Measurements from ENCODE around the gene MAPT.

Gene MAPT

GRCh38 chr17:45992904-45993303 lies 98.5 kb downstream of the MAPT start:
- DNase-seq (ENCODE audit: low read depth) = no peak
- H3K4me3 ChIP-seq (ENCODE audit: low read depth, low read length) = no peak overlapping the region
- no peak for TF ChIP-seq CTCF (conservative IDR thresholded peaks at IDR 0.05; ENCODE audit: low read depth, low read length)

- no peak for DNase-seq (ENCODE audit: low read depth)
- no peak overlapping the region for H3K4me3 ChIP-seq (ENCODE audit: low read depth, low read length)
- TF ChIP-seq CTCF (conservative IDR thresholded peaks at IDR 0.05; ENCODE audit: low read depth, low read length) = no peak
Observed at GRCh38 chr17:45993962-45994627, 99.7 kb downstream of the MAPT start.

GRCh38 chr17:45994987-45995386 lies 100.6 kb downstream of the MAPT start:
- H3K4me3 ChIP-seq (ENCODE audit: low read depth, low read length) = no peak overlapping the region
- no peak for TF ChIP-seq CTCF (conservative IDR thresholded peaks at IDR 0.05; ENCODE audit: low read depth, low read length)
- DNase-seq (ENCODE audit: low read depth) = no peak

- no peak overlapping the region for H3K4me3 ChIP-seq (ENCODE audit: low read depth, low read length)
- no peak for TF ChIP-seq CTCF (conservative IDR thresholded peaks at IDR 0.05; ENCODE audit: low read depth, low read length)
- no peak for DNase-seq (ENCODE audit: low read depth)
Observed at GRCh38 chr17:45995627-45996270, 101.4 kb downstream of the MAPT start.

- TF ChIP-seq CTCF (conservative IDR thresholded peaks at IDR 0.05; ENCODE audit: low read depth, low read length) = no peak
- H3K4me3 ChIP-seq (ENCODE audit: low read depth, low read length) = no peak overlapping the region
- no peak for DNase-seq (ENCODE audit: low read depth)
Observed at GRCh38 chr17:45996282-45996937, 102.1 kb downstream of the MAPT start.

- H3K4me3 ChIP-seq (ENCODE audit: low read depth, low read length) = no peak overlapping the region
- TF ChIP-seq CTCF (conservative IDR thresholded peaks at IDR 0.05; ENCODE audit: low read depth, low read length) = no peak
- DNase-seq (ENCODE audit: low read depth) = no peak
Observed at GRCh38 chr17:45997166-45997565, 102.8 kb downstream of the MAPT start.
